HK-2 (cell line): ENCODE results near the gene RPS19BP1.
"Not testable (repeated sequence)": the region's sequence is repeated elsewhere in the genome, so short reads cannot be mapped to it uniquely, and the experiment has no call there.

ENCODE experiments used
- DNase-seq: peaks from one replicate; pipeline ENCODE4 v3.0.0-alpha.2; 2018; ENCODE audit not compliant: unreplicated experiment

The RPS19BP1 gene

DNA sequence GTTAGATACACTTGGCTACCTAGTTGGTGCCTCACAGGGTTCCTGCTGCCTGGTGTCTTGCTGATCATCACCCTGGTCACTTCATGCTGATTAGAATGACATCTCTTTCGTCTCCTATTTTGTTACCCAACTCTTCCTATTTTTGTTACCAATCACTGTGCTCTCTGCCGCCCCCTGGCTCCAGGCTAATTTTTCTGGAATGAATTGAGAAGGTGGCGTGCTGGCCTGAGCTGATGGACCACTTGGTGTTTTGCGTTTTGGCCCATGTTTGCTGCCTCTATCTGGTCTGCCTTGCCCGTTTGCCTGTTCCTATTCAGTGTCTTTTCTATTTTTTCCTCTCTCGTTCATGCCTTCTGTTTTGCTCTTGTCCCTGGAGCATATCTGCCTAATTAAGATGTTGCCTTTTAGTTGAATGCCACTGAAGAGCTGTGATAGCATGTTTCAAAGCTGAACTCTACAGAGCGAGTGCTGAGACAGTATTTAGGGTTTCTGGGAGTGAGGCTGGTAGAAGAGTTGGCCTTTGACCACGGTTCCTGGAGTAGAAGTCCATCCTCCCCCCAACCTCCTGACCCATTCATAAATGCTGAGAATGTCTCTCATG lies 18.1 kb downstream of the RPS19BP1 start:
- peak; percentile 33 for DNase-seq

DNA sequence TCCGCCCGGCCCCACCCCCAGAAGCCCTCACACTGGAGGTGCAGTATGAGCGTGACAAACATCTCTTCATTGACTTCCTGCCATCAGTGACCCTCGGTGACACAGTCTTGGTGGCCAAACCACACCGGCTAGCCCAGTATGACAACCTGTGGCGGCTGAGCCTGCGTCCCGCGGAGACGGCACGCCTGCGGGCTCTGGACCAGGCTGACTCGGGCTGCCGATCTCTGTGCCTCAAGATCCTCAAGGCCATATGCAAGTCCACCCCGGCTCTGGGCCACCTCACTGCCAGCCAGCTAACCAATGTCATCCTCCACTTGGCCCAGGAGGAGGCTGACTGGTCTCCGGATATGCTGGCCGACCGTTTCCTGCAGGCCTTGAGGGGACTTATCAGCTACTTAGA lies 18.8 kb downstream of the RPS19BP1 start:
- DNase-seq = no peak

DNA sequence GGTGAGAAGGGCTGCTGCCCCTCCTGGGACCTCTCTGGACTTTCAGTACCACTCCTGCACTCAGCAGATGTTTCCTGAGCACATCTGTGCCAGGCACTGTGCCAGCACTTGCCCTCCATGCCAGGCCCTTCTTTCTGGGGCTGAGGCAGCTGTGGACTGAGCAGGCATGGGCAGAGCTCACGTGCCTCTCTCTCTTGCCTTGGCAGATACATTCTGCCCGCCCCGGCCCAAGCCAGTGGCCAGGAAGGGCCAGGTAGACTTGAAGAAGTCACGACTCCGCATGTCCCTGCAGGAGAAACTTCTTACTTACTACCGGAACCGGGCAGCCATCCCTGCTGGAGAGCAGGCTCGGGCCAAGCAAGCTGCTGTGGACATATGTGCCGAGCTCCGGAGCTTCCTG lies 20.5 kb downstream of the RPS19BP1 start:
- no peak for DNase-seq

DNA sequence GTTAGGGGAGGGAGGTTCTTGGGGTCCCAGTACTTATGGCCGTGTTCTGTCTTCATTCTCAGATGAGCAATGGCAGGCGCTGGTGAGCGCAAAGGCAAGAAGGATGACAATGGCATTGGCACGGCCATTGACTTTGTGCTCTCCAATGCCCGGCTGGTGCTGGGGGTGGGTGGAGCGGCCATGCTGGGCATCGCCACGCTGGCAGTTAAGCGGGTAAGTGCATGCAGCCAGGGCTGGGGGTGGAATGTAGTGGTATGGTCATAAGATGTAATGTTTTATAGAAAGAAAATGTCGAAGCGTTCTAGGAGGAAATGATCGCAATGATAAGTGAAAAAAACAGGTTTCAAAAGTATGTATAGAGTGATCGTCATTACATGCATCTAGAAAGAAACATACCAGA lies 21.3 kb downstream of the RPS19BP1 start:
- DNase-seq = no peak

DNA sequence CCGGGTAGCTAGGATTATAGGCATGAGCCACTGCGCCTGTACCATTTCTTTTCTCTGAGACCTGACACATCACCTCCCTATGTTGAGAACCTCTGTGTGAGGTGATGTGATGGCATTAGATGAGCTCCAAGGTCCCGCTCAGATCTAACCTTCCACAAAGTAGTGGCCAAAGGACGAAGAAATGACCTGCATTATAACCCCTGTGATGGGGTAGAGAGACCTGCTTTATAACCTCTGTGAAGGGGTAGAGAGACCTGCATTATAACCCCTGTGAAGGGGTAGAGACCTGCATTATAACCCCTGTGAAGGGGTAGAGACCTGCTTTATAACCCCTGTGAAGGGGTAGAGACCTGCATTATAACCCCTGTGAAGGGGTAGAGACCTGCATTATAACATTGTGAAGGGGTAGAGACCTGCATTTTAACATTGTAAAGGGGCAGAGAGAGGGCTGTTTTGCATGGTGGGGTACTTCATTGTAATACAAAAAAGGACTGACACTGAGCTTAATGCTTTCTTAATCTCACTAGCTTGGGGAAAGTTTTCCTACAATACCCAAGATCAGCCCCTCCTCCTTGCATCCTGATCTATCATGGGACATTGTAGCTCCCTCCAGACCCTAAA lies 21.9 kb downstream of the RPS19BP1 start:
- no peak for DNase-seq

DNA sequence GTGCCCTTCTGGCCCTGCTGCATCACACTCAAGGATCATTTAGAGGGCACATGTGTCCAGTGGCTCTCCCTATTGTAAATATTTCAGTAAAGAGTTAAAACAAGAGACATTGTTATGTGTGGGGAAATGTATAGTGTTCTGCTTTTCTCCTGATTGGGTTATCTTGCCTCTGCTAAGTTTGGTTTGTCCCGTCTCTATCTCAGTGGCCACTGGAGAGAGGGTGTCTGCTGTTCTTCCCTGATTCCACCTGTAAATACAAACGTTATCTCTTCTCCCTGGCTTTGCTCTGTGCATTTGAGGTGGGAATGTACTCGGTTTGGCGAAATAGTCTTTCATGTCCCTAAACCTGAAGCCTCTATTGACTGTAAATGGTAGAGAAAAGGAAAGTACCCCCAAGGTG lies 24.2 kb downstream of the RPS19BP1 start:
- no peak for DNase-seq

DNA sequence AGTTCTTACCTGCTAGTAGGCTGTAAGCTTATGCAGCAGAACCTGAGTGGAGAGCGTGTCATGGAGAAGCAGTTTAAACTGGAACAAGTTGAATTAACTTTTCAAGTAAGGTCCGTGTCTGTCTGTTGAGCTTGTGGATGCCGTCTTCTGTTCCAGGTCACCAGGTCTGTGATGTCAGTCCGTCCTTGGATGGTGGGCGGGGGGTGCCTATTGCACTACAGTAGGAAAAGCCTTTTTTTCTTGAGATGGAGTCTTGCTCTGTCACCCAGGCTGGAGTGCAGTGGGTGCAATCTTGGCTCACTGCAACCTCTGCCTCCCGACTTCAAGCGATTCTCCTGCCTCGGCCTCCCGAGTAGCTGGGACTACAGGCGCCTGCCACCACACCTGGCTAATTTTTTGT lies 25.5 kb downstream of the RPS19BP1 start:
- not testable (repeated sequence) for DNase-seq

DNA sequence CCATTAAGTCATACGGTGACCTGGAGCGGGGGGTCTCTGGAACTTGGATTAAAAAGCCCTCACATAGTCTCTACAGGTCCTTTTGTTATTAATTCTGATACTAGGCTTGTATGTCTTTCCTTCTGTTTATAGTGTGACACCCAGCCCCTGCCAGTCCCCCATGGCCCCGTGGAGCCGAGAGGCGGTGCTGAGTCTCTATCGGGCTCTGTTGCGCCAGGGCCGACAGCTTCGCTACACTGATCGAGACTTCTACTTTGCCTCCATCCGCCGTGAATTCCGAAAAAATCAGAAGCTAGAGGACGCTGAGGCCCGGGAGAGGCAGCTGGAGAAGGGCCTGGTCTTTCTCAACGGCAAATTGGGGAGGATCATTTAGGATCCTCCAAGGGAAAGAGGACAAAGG lies 28.5 kb downstream of the RPS19BP1 start:
- DNase-seq = no peak

DNA sequence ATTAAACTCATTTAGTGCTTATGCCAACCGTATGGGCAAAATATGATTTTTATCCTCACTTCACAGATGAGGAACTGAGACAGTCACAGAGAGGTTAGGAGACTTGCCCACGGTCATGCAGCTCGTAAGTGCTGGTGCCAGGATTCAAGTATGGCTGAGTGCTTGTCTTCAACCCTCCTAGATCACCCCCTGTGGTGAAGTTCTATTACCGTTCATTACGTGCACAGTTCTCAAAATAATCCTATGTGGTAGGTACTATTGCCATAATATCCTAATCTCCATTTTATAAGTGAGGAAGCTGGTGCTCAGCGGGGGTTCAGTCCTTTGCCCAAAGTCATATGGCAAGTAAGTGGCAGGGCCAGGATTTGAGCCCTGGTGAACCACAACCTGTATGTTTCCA lies 28.9 kb downstream of the RPS19BP1 start:
- no peak for DNase-seq

DNA sequence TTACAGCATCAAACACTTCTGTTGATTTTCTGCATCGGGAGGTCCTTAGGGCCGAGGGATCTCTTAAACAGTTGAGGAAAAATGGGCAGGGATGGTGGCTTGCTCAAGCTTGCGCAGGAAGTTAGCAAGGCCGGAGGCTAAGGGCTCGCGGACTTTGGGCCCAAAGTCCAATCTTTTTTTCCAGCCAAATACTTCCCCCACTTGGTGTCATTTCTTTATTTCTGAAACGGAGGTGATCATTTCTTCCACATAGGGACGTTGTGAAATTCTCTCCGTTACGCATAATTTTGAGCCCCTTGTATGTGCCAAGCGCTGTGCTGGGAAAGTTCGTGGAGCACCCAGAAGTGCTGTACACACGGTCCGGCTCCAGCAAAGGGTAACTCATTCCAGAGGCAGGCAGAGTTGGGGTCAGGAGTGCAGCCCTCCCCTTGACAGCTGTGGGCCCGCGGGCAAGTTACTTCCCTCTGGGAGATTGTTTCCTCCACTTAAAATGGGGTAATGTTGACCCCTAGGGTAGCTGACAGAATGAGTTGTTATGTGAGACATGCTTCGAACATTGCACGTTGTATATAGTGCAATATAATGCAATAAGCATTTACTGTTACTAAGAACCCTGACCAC lies 29.6 kb downstream of the RPS19BP1 start:
- no peak for DNase-seq

DNA sequence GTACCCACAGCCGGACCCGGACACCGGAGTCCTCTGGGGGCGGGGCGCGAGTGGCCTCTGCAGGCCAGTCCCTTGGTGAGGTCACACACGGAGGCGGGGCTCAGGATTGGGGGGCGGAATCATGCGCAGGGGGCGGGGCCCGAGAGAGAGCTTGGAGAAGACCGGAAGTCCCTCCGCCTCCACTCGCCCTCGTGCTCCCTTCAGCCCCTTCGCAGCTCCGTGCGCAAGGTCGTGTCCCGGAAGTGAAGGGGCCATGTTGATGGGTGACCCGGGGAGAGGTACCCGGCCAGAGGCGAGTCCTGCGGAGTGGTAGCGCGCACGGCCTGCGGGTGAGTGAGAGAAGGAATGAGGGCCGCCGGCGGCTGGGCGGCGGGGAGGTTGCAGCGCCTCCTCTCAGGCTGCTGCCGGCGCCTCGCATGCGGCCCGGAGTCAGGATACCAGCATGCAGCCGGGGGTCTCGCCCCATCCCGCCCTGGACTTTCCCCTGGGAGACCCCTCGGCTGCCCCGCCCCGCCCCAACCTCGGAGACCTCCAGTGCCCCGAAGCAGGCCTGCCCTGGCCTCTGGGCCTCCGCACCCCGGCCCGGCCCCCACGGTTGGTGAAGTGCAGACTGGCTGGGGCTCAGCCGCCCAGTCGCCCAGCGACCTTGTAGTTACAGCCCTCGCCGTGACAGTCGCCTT lies 30.3 kb downstream of the RPS19BP1 start, which contains the start of gene MIEF1:
MIEF1 (plus strand) TSS at position 182 of the 680 bp plus-strand sequence. CDS start 9,005 bp downstream, outside the sequence.
- peak; percentile 95 for DNase-seq

DNA sequence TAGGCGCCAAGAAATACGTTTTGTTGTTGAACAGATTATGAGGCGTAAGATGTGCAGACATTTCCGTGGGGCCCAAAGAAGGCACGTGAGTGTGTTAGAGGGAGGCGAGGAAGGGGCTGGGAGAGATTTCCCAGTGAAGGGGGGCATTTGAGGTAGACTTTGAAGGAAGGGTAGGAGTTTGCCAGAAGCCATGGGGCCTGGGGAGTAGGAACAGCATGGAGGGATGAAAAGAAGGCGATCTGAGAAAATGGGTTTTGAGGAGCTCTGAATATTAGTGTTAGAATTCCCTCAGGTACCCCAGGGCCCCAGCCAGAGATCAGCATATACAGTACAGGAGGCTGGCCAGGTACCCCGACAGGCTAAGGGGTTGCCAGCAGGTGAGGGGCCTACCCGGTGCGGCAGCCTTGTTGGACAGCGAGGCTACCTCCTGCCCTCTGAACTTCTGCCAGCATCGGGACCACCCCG lies 30.9 kb downstream of the RPS19BP1 start:
- no peak for DNase-seq

DNA sequence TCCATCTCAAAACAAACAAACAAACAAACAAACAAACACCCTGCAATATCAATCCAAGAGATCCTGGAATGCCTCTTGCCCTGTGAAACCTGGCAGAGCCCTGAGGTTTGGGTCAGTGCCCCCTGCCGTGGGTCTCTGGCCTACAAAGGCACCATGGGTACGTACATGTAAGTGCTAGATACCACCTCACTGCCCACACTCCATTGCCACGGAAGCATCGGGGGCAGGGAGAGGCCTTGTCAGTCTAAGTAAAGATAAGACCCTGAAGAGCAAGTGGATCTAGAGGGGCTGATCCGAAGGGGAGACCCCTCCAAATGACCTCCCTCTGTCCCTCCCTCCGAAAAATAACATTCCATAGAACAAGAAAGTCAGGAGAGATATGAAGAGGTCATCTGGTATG lies 32.4 kb downstream of the RPS19BP1 start:
- no peak for DNase-seq

DNA sequence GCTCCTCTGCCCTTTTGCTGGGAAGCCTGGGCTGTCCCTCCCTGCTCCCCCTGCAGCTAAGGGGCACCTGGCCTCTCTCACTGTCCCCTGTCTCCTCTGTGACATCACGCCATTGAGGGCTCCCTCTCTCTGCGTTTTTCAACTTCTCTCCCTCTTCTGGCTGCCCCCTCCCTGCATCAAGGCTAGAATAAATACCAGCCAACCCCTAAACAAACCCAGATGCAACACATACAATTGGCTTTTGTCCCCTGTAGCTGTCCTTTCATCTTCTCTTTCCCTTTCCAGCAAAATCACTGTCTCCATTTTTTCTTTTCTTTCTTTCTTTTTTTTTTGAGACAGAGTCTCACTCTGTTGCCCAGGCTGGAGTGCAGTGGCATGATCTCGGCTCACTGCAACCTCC lies 33.7 kb downstream of the RPS19BP1 start:
- no peak for DNase-seq

DNA sequence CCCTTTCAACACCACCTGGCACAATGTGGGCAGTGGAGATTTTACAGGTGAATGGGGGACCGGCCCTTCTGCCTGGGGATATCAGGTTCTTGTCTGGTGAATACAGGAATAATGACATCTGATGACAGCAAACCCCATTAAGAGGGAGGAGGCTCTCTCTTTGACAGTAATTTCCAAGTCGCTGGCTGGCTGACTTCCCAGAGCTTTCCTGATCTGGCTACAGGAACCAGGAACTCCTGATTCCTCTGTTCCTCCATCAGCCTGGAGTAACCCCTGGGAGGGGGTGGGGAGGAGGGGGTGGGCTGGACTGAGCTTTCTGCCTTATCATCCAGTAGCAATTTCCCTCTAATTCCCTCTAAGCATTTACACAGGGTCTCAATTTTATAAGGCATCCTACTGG lies 34.2 kb downstream of the RPS19BP1 start:
- DNase-seq = no peak

DNA sequence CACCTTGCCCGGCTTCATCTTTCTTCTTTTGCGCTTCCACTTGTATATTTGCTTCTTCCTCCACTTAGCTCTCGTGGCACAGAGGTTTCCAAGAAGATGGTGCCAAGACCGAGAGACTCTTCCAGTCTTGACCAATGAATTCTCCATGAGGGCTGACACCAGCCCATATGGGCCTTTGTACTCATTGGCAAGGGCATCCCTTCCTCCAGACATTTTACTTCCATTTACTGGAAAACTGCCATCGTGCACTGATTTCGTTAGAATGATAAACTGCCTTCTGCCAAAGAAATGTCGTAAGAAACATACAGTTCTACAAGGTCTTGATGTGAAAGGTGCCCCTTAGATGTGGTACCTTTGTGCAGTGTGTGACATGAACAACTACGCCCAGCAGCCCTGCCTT lies 35.1 kb downstream of the RPS19BP1 start:
- no peak for DNase-seq

DNA sequence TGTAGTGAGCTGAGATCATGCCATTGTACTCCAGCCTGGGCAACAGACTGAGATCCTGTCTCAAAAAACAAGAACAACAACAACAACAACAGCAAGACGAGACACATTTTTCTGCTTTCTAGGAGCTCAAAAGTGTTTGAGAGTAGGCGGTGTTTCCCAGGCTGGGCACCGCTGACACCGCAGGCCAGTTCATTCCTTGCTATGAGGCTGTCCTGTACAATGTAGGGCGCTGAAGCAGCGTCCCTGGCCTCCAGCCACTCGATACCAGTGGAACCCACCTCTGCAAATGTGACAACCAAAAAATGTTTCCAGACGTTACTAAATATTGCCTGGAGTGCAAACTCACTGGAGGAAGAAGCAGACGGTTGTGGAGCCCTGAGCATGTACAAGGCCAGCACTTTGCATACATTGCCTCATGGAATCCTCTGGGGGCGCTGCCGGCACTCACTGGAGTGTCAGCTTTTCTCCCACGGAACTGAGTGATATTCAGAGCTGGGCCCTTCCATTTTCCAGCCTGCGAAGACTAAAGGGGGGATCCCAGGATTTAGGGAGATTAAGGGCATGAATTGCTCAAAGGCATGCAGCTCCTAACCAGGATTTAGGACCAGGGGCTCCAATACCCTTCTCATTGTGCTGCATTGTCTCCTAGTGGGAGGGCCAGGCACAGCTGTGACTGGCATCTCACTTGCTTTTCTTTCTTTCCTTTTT lies 36.3 kb downstream of the RPS19BP1 start:
- no peak for DNase-seq

DNA sequence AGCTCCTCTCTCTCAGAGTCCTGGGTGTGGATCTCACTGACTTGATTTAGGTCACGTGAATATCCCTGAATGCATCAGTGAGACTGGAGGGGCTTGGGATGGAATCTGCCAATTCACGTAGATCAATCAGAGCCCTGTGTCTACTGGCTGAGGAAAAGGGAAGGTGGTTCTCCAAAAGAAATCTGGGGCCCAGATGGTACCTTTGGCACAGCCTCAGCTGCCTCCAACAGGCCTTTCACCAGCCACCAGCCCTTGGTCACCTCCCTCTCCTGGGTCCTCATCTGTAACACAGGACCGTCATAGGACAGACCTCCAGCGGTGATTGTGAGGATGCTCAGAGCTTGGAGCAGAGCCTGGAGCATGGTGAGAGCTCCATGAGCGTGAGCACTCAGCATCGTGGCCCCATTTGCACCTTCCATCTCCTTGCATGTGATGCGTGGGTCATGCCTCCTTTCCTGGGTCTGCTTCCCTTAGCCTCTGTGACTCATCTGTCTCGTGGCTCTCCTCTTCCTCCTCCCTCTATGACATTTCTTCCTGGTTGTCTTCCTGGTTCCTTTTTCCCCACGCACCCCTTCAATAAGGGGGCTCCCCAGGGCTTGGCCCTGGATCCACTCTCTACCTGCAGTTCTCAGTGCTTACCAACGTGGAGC lies 38.0 kb downstream of the RPS19BP1 start:
- DNase-seq = no peak

DNA sequence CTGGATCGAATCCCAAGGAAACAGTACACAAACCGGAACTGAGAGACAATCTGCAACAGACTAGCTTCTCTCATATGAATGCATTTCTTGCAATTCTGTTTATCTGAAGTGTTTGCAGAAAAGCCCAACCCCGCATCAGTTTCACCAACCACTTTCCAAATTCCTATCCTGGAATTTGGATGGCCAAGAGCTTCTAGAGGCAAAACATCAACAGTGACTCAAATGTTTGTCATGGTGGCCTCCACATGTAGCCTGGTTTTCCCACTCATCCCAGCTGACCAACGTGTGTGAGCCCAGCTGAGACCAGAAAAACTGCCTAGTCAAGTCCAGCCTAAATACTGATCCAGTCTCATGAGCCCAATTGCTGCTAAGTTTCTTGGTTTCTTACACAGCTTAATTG lies 38.8 kb downstream of the RPS19BP1 start:
- DNase-seq = no peak

DNA sequence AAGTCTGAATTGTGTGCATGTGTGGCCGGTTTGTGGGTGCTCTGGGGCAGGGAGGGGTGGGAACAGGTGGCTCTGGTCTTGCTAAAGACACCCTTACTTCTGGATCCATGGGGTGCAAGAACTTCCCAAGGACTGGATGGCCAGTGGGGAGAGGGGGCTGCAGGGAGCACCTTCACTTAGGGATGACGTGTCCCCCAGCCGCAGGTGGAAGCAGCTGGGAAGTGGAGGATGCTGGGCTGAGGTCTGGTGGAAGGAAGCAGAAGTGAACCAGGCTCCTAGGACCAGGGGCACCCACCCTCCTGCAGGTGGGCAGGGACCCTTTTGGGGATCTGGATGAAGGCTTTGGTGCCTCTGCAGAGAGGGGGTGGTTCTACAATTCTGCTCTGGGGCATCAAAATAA lies 40.4 kb downstream of the RPS19BP1 start:
- DNase-seq = no peak

DNA sequence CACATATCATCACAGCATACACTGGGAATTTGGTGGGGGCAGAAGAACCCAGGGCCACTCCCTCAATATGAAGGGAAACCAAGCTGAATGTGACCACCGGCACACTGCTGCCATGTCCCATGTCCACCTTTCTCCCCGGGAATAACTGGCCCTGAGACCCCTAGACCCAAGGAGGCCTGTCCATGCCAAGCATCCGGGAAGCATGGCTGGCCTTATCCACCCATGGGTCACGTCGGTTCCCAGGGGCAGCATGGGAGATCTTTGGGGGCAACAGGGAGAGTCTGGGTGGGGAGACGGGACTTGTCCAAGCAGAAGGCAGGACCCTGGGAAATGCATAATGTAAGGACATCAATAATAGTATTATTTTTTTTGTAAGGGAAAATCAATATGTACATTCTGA lies 40.9 kb downstream of the RPS19BP1 start:
- DNase-seq = no peak
